Glomerular endothelial cell (primary cell): ENCODE results near the gene TTLL4. TPM values are rescaled to one million over a fixed set of nuclear protein-coding genes. Genes with fewer than 3 reads are reported as not detected.

Source experiments
- DNase-seq: peaks from one replicate; pipeline ENCODE4 v3.0.0-alpha.2; 2011; ENCODE audit warnings: low read depth, low spot score; ENCODE audit errors: extremely low read depth
- total RNA-seq: library from RNA; depleted of rRNA; stranded (reverse); fragments of >200 nt; gene quantifications from 2 replicates; pipeline ENCODE4 v1.2.3, GENCODE V29; 2015

TTLL4 gene
- total RNA-seq, 1 donor from 2014 or later = 21.1 TPM

DNA sequence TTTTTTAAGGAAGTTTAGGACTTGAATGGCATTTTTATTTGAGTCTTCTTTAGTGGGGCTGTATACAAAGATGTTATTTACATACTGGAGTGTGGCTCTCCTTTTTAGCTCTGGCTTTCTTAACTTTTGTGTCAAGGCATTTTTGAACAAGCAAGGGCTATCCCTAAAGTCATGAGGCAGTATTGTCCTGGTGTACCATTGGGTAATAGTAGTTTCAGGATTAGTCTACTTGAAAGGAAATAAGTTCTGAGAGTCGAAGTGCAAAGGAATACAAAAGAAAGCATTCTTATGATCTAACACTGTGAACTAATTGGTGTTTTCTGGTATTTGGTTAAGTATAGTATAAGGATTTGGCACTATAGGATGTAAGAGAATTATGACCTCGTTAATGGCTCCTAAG, 69.4 kb downstream of the TTLL4 start:
- no peak for DNase-seq

DNA sequence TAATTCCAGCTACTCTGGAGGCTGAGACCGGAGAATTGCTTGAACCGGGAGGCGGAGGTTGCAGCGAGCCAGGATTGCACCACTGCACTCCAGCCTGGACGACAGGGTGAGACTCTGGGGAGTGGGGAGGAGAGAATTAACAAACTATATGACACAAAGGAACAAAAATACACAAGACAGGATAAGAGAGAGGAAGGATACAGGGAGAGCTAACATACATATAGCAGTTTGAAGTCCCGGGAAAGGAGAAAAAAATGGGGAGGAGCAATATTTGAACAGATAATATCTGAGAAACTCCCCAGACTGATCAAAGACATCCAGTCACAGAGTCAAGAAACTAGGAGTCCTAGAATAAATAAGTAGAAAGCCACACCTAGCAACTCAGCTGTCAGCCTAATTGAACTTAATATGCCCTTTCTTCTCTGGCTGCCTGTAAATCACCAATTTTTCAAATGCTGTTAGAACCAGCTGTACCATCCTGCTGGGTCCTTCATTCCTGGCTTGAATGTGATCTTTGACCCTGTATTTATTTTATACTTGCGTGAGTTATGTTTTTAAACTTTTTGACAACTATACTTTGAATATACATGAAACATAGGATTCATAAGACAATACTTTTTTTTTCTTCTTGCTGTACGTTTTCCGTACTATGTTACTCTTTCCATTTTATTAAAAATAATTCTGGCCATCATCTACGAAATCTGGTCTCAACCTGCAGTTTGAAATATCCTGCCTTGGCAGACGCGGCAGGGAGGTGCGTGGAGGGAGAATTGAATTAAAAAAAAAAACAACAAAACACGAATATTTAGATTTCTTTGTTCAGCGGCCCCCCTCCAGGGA, 70.4 kb downstream of the TTLL4 start:
- no peak for DNase-seq

DNA sequence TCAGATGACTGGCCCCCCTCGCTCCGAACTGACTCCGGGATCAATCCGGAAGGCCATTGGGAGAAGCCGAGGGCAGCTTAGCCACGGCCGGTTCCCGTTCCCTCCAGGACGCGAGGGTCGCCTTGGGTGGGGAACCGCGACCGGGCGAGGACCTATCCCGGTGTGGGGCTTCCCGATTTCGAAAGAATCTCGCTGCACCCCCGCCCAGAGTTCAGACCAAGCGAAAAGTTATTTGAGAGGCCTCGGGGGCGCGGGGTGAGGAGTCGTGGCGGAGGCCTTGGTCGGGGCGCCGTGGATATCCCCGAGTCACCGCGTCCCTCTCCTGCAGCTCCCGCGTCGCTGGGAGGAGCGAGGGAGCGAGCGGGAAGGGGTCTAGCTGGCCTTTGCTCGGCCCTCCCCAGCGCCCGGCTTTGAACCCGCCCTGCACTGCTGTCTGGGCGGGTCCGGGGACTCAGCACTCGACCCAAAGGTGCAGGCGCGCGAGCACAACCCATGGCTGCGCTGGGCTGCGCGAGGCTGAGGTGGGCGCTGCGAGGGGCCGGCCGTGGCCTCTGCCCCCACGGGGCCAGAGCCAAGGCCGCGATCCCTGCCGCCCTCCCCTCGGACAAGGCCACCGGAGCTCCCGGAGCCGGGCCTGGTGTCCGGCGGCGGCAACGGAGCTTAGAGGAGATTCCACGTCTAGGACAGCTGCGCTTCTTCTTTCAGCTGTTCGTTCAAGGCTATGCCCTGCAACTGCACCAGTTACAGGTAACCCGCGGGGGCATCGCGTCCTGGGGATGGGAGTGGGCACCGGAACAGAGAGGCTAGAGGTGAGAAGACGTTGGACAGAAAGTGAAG, 71.3 kb downstream of the TTLL4 start, which contains the start of gene CYP27A1:
CYP27A1 (plus strand) TSS at position 457 of the 837 bp plus-strand sequence; CDS start at position 493, 36 bp downstream.
- no peak for DNase-seq

DNA sequence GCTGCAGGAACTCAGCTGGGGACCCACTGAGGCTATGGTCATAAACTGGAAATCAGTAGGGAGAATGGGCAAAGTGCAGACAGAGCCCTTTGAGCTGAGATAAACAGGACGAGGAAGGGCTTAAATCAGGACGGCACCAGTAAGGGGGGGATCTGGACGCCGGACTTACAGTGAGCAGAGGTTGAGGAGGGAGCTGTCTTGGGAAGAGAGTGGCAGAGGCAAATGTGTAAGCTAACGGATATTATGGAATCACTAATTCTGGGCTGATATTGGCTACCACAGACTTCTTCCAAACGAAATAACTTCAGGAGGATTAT, 71.9 kb downstream of the TTLL4 start:
- DNase-seq = no peak

DNA sequence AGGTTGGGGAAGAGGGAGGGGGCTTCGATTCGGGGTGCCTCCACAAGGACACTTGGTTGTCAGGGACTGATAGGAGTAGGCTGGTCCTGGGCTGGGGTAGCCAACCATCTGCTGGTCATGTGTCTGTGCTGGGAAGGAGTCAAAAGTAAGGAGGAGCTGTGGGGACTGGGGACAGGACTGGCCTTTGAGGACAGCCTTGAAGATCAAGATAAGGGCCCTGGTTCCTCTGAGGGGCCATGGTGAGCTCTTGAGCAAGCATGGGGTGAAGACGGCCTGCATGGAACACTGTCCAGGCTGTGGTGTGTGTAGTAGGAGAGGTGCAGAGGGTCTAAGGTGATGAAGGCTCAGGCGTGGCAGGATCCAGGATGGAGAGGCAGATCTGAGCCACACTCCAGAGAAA, 73.1 kb downstream of the TTLL4 start:
- no peak for DNase-seq

DNA sequence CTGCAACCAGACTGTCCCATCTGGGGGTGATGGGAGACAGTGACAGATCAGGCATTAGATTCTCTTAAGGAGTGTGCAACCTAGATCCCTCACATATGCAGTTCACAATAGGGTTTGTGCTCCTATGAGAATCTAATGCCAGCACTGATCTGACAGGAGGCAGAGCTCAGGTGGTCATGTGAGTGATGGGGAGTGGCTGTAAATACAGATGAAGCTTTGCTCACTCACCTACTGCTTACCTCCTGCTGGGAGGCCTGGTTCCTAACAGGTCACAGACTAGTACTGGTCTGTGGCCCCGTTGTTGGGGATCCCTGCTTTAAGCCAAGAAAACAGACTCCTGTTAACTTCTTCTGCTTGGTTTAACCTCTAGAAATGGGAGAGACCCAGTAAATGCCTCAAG, 74.5 kb downstream of the TTLL4 start:
- no peak for DNase-seq

DNA sequence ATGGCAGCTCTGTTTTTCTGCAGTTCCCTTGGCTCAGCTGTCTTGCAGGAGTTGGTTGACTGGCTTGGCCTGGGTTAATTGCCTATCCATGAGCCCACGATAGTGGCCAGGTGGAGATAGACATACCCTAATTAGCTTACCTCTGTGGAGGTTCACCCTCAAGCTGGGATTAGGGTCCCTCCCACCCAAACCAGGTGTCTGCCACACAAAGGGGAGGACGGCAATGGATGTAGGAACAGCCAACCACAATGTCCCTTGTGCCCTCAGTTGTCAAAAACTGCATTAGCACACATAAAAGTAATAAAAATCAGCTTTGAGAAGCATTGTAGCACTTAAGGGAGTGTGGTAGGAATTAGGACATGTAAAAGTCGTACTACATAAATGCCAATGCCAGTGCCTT, 75.5 kb downstream of the TTLL4 start:
- DNase-seq = no peak

DNA sequence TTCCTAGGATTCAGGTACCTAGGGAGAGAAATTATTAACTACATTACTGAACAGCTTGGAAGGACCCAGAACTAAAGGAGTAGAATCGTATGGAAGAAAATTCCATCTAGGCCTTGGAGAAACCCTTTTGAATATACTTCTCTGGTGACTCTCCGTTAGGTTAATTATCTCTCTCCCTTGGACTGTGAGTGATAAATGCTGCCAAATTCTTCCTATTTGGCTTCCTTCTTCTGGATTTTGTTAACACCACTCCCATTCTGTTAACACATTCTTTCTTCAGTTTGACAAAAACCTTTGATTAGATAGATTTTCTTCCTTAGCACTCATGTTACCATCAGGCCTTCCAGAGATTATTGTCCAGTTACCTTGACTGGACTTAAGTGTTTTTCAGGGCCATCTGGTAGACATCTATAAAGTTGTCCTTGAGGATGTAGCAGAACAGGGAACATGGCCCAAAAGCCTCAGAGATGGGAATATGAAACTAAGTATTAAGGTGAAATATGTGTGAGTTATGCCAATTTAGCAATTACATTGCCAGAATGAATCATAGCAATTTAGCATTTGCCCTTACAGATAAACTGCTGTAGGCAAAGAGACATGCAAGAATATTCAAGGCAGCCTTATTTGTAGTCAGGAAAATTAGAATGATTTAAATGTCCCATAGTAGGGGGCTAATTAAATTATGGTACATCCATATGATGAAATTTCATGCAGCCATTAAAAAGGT, 78.1 kb downstream of the TTLL4 start:
- DNase-seq = no peak

DNA sequence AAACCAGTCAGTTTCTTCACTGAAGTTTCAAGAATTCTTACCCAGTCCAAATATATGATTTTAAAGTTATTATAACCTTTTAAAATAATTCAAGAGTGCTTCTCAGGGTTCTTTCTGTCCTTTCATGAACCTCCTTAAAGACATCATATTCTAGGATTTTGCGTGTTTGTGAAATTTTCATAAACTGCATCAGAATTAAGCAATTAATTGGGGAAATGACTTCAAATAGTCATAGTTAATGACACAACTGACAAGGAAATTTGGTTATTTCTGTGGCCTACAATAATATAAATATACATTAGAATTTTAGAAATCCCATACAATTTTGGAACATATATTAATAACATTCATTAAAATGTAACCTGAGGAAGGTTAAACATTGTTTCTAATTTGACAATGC, 81.8 kb downstream of the TTLL4 start:
- DNase-seq = no peak

DNA sequence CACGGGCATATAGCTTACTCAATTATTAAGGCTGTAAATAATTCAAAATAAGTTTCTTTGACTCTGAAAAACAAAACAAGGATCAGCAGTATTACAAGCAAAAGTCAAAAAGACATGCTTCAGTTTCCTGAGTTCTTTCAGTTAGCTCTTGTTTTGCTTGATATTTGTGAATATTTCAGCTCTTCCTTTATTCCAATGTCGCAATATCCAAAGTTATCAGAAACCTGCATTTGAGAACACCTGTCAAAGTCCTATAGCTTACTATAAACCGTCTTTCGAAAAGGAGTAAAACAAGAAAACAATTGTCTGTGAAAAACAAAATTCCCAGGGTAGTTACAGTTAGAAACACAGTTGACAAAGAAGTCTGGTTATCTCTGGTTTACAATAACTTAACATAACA, 86.1 kb downstream of the TTLL4 start:
- no peak for DNase-seq

DNA sequence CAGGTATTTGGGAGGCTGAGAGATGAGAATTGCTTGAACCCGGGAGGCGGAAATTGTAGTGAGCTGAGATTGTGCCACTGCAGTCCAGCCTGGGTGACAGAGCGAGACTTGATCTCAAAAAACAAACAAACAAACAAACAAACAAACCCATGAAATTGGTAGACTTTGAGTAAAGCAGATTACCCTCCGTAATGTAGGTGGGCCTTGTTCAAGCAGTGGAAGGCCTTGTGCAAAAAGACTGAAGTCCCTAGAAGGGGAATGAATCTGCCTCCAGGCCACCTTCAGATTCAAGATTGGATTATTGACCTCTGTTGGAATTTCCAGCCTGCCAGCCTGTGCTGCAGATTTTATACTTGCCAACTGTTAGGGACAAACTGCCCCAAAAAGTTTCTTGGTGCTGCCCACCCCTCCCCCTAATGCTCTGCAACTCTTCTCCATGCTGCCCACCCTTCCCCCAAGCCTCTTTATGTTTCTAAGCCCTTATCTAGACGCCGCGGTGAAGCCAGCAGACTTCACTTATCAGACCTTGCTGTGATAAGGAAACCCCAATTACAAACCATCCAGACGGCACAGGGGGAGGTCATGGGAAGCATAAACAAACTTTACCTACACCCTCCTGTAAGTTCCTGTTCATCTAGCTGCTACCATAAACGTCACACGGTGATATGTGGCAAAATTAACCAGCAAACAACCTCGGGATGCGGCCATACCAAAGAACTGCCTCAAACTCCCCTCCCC, 88.3 kb downstream of the TTLL4 start:
- DNase-seq = no peak

DNA sequence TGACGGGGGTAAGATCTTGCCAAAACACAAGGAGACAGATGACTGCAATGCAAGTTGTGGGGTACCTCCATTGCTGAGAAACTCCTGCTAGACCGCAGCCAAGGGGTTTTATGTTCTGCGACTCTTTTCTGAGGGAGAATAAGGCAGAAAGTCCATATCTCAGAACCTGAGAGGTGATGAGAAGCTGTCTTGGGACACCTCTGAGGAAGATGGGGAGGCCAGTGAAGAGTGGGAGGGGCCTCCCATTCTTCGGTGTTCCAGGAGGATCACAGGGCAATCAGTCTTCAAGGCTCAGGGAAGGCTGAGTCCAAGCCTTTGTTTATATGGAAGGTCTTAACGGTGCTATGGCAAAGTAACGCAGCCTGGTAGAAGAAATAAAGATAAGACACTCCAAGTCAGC, 89.4 kb downstream of the TTLL4 start:
- DNase-seq = no peak

DNA sequence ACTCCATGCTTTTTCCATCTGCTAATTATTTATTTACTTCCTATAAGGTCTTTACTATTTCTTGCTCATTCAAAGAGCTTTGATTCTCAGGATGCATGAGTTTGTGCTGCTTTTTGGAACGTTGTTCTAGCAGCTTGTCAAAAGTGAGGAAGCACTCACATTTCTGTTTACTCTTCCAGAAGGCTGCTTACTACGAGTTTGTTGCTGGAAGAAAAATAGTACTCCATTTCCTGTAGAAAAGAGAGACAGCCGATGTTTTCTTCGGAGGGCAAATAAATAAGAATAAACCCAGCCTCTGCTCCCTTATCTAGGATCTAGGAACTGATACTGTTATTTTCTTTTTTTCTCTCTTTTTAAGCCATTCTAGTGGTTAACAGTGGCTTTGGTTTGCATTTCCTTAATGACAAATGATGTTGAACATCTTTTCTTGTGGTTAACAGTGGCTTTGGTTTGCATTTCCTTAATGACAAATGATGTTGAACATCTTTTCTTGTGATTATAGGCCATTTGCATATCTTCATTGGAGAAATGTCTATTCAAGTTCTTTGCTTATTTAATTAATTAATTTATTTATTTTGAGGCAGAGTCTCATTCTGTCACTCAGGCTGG, 91.9 kb downstream of the TTLL4 start:
- no peak for DNase-seq

DNA sequence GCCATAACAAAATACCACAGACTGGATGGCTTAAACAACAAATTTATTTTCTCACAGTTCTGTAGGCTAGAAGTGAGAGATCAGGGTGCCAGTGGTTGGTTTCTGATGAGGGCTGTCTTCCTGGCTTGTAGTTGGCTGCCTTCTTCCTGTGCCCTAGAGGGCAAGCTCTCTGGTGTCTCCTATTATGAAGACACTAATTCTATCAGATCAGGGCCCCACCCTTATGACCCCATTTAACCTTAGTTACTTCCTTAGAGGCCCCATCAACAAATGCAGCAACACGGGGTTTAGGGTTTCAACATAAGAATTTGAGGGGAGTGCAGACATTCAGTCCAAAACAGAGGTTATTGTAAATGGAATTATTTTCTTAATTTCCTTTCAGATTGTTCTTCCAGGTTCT, 94.2 kb downstream of the TTLL4 start:
- no peak for DNase-seq

Other genes starting within 250 kb of the TTLL4 start
- gene USP37, start 142.5 kb upstream of the TTLL4 start, total RNA-seq = 6.9 and 7.6 TPM in 2 replicates
- gene CNOT9, start 142.0 kb upstream of the TTLL4 start, total RNA-seq = 50.9 and 72.8 TPM in 2 replicates
- 0.05 and 0.93 TPM in 2 replicates for gene PLCD4, start 102.9 kb upstream of the TTLL4 start, total RNA-seq
- 22.4 and 28.7 TPM in 2 replicates for gene ZNF142, start 51.2 kb upstream of the TTLL4 start, total RNA-seq
- 30.9 and 37.6 TPM in 2 replicates for gene BCS1L, start 51.2 kb upstream of the TTLL4 start, total RNA-seq
- 24.0 and 25.9 TPM in 2 replicates for gene RNF25, start 38.8 kb upstream of the TTLL4 start, total RNA-seq
- gene STK36, start 38.7 kb upstream of the TTLL4 start, total RNA-seq = 26.3 and 27.6 TPM in 2 replicates
- gene CYP27A1, start 71.3 kb downstream of the TTLL4 start, total RNA-seq = 15.8 and 24.0 TPM in 2 replicates
- gene PRKAG3, start 121.0 kb downstream of the TTLL4 start, total RNA-seq = not detected in 2 replicates
- gene WNT6, start 149.0 kb downstream of the TTLL4 start, total RNA-seq = not detected in 2 replicates
- not detected in 2 replicates for gene WNT10A, start 170.0 kb downstream of the TTLL4 start, total RNA-seq
- gene CDK5R2, start 248.8 kb downstream of the TTLL4 start, total RNA-seq = not detected in 2 replicates